Stimulated activated CD4-positive, alpha-beta T cell treated with anti-CD3 and anti-CD28 coated beads, Interleukin-1b, Interleukin-23, amount 100 ng/mL, for 48 hours (primary cell): Measurements from ENCODE around the gene SRD5A1.

ENCODE experiments used
- DNase-seq: peaks from one replicate; pipeline ENCODE4 v3.0.0-alpha.2; 2020

Gene SRD5A1

GRCh38 chr5:6714226-6715041 lies 81.2 kb downstream of the SRD5A1 start:
- DNase-seq, result no peak

- no peak for DNase-seq
Observed at GRCh38 chr5:6715271-6715670, 82.0 kb downstream of the SRD5A1 start.

GRCh38 chr5:6715758-6716628 lies 82.8 kb downstream of the SRD5A1 start:
- no peak for DNase-seq

GRCh38 chr5:6716629-6717149 lies 83.4 kb downstream of the SRD5A1 start:
- DNase-seq, result no peak

GRCh38 chr5:6717247-6717646 lies 84.0 kb downstream of the SRD5A1 start:
- DNase-seq, result no peak

GRCh38 chr5:6717687-6718086 lies 84.4 kb downstream of the SRD5A1 start:
- DNase-seq, result no peak

- no peak for DNase-seq
Observed at GRCh38 chr5:6718161-6718681, 85.0 kb downstream of the SRD5A1 start.

- DNase-seq, result no peak
Observed at GRCh38 chr5:6718718-6719117, 85.5 kb downstream of the SRD5A1 start.

GRCh38 chr5:6719417-6719816 lies 86.2 kb downstream of the SRD5A1 start:
- no peak for DNase-seq

- no peak for DNase-seq
Observed at GRCh38 chr5:6719896-6720560, 86.8 kb downstream of the SRD5A1 start.

- DNase-seq, result no peak
Observed at GRCh38 chr5:6720561-6720921, 87.3 kb downstream of the SRD5A1 start.

- no peak for DNase-seq
Observed at GRCh38 chr5:6721442-6721841, 88.2 kb downstream of the SRD5A1 start.

GRCh38 chr5:6722015-6722414 lies 88.8 kb downstream of the SRD5A1 start:
- DNase-seq, result no peak

GRCh38 chr5:6723122-6723815 lies 90.0 kb downstream of the SRD5A1 start:
- no peak for DNase-seq

- no peak for DNase-seq
Observed at GRCh38 chr5:6723816-6724300, 90.6 kb downstream of the SRD5A1 start.
